ENCODE data around the gene SNX14.

The SNX14 gene

GRCh38 chr6:85561750-85562357 lies 31.8 kb downstream of the SNX14 start:
- no peak for TF ChIP-seq FOXP2 (optimal IDR thresholded peaks at IDR 0.05; ENCODE audit: borderline replicate concordance, extremely low read depth, extremely low read length, insufficient read depth)
- no peak for TF ChIP-seq TAF1 (IDR thresholded peaks at IDR 0.05; ENCODE audit: borderline replicate concordance, insufficient read depth, low read length)
- TF ChIP-seq SIN3A (IDR thresholded peaks at IDR 0.05; ENCODE audit: borderline replicate concordance, insufficient read depth, low read length) = no peak
- no peak for TF ChIP-seq POLR2AphosphoS5 (IDR thresholded peaks at IDR 0.05; ENCODE audit: low read depth, low read length)
- TF ChIP-seq, protein P1, sequence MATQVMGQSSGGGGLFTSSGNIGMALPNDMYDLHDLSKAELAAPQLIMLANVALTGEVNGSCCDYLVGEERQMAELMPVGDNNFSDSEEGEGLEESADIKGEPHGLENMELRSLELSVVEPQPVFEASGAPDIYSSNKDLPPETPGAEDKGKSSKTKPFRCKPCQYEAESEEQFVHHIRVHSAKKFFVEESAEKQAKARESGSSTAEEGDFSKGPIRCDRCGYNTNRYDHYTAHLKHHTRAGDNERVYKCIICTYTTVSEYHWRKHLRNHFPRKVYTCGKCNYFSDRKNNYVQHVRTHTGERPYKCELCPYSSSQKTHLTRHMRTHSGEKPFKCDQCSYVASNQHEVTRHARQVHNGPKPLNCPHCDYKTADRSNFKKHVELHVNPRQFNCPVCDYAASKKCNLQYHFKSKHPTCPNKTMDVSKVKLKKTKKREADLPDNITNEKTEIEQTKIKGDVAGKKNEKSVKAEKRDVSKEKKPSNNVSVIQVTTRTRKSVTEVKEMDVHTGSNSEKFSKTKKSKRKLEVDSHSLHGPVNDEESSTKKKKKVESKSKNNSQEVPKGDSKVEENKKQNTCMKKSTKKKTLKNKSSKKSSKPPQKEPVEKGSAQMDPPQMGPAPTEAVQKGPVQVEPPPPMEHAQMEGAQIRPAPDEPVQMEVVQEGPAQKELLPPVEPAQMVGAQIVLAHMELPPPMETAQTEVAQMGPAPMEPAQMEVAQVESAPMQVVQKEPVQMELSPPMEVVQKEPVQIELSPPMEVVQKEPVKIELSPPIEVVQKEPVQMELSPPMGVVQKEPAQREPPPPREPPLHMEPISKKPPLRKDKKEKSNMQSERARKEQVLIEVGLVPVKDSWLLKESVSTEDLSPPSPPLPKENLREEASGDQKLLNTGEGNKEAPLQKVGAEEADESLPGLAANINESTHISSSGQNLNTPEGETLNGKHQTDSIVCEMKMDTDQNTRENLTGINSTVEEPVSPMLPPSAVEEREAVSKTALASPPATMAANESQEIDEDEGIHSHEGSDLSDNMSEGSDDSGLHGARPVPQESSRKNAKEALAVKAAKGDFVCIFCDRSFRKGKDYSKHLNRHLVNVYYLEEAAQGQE (IDR thresholded peaks at IDR 0.05; ENCODE audit: insufficient read depth in 1 of 2, low read depth in 2 of 2, low read length in 2 of 2) = no peak

- TF ChIP-seq FOXP2 (optimal IDR thresholded peaks at IDR 0.05; ENCODE audit: borderline replicate concordance, extremely low read depth, extremely low read length, insufficient read depth) (no peak), SIN3A (IDR thresholded peaks at IDR 0.05; ENCODE audit: borderline replicate concordance, insufficient read depth, low read length) (no peak), TAF1 (IDR thresholded peaks at IDR 0.05; ENCODE audit: borderline replicate concordance, insufficient read depth, low read length) (no peak)
Measured at GRCh38 chr6:85556992-85557668, 36.5 kb downstream of the SNX14 start.

DNA sequence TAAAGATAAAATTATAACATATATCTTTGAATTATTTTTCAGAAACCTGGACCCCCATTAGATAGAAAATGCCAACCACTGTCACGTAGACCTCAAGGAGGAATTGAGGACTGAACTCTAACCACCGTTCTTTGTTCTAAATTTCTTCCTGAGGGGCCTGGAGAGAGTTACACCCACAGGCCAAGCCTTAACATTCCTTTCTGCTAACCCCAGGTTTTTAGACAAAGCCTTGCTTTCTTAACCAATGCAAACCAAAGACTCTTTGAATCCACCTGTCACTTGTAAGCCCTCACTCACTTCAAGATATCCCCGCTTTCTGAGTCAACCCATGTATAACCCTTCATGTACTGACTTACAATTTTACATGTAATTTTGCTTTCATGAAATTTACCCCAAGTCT lies 41.0 kb downstream of the SNX14 start:
- TF ChIP-seq POLR2AphosphoS5 (IDR thresholded peaks at IDR 0.05; ENCODE audit: low read depth, low read length) = no peak
- no peak for TF ChIP-seq TAF1 (IDR thresholded peaks at IDR 0.05; ENCODE audit: borderline replicate concordance, insufficient read depth, low read length)
- TF ChIP-seq, protein P1 (IDR thresholded peaks at IDR 0.05; ENCODE audit: insufficient read depth in 1 of 2, low read depth in 2 of 2, low read length in 2 of 2) = no peak

DNA sequence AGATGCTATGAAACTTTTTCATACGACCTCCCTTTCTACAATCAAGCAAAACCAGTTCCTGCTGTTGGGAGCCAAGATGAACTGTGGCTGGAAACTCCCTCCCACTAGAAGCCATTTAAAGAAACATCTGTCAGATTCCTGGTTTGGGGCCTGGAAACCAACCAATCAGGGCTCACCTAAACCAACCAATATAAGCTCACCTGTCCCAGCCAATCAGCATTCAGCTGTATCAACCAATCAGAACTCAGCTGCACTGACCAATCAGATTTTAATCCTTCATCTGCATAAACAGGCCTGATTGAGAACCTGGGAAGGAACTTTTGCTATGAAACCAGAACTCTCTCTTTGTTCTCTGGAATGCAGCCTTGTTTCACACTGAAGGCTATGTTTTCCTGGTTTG lies 42.4 kb downstream of the SNX14 start:
- no peak for TF ChIP-seq FOXP2 (optimal IDR thresholded peaks at IDR 0.05; ENCODE audit: borderline replicate concordance, extremely low read depth, extremely low read length, insufficient read depth)
- no peak for TF ChIP-seq POLR2AphosphoS5 (IDR thresholded peaks at IDR 0.05; ENCODE audit: low read depth, low read length)
- TF ChIP-seq, protein P1 (IDR thresholded peaks at IDR 0.05; ENCODE audit: insufficient read depth in 1 of 2, low read depth in 2 of 2, low read length in 2 of 2) = no peak
- TF ChIP-seq SIN3A (IDR thresholded peaks at IDR 0.05; ENCODE audit: borderline replicate concordance, insufficient read depth, low read length) = no peak

DNA sequence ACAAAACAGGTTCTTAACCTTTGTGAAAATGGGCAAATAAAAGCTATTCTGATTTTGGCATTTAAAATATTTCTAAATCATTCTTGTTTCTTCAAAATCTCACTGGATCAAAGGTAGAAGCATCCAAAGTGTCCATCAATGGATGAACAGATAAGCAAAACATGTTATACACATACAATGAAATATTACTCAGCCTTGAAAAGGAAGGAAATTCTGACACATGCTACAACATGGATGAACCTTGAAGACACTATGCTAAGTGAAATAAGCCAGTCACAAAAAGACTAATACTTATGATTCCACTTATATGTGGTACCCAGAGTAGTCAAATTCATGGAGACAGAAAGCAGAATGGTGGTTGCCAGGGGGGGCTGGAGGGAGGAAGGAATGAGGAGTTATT lies 45.9 kb downstream of the SNX14 start:
- TF ChIP-seq SIN3A (IDR thresholded peaks at IDR 0.05; ENCODE audit: borderline replicate concordance, insufficient read depth, low read length) = no peak
- no peak for TF ChIP-seq TAF1 (IDR thresholded peaks at IDR 0.05; ENCODE audit: borderline replicate concordance, insufficient read depth, low read length)
- TF ChIP-seq, protein P1 (IDR thresholded peaks at IDR 0.05; ENCODE audit: insufficient read depth in 1 of 2, low read depth in 2 of 2, low read length in 2 of 2) = no peak
- no peak for TF ChIP-seq FOXP2 (optimal IDR thresholded peaks at IDR 0.05; ENCODE audit: borderline replicate concordance, extremely low read depth, extremely low read length, insufficient read depth)
- TF ChIP-seq POLR2AphosphoS5 (IDR thresholded peaks at IDR 0.05; ENCODE audit: low read depth, low read length) = no peak

All from PFSK-1 (cell line).